CD8-positive, alpha-beta memory T cell (primary cell): ENCODE data around the gene CDC42EP1. TPM values are rescaled to one million over a fixed set of nuclear protein-coding genes. Genes with fewer than 3 reads are reported as not detected.

Experiments
- CTCF ChIA-PET: fragments of 350-600 bp; sonication (Branson Sonifier 250); formaldehyde crosslinking; loops from one replicate; lab custom pipeline; 2021; ENCODE audit warnings: antibody characterized with exemption; lab: Charles Lee
- POLR2A ChIA-PET: fragments of 350-600 bp; sonication (Branson Sonifier 250); formaldehyde crosslinking; loops from one replicate; lab custom pipeline; 2021; ENCODE audit warnings: antibody characterized with exemption; lab: Charles Lee
- DNase-seq, 5 donors: peaks; one replicate each; pipeline versions ENCODE4 v3.0.0 to v3.0.0-alpha.2; 2020 to 2022; ENCODE audit warnings: mixed read lengths in 1 of 5
- H3K27ac ChIP-seq: one replicate; pipeline ENCODE4 v1.7.0; 2013; ENCODE audit warnings: low read depth, mild to moderate bottlenecking, low read length, moderate library complexity
- H3K27me3 ChIP-seq: 2 replicates; pipeline ENCODE4 v1.7.0; 2013; ENCODE audit warnings: low read length, mild to moderate bottlenecking; ENCODE audit not compliant: insufficient read depth, poor library complexity, severe bottlenecking
- H3K36me3 ChIP-seq: 2 replicates; pipeline ENCODE4 v1.7.0; 2013; ENCODE audit warnings: mild to moderate bottlenecking, low read length, moderate library complexity; ENCODE audit not compliant: insufficient read depth
- H3K4me1 ChIP-seq: 2 replicates; pipeline ENCODE4 v1.7.0; 2013; ENCODE audit warnings: mild to moderate bottlenecking, low read length, moderate library complexity; ENCODE audit not compliant: insufficient read depth
- H3K4me3 ChIP-seq: 2 replicates; pipeline ENCODE4 v1.7.0; 2013; ENCODE audit warnings: mild to moderate bottlenecking, low read length
- H3K9me3 ChIP-seq: 2 replicates; pipeline ENCODE4 v1.7.0; 2013; ENCODE audit warnings: mild to moderate bottlenecking, low read length
- H3K27ac Mint-ChIP-seq, 8 donors: one replicate each; pipeline ENCODE4 v1.8.0; 2020 to 2021; ENCODE audit warnings: mixed read lengths in 8 of 8, mild to moderate bottlenecking in 6 of 8, inconsistent platforms in 3 of 8, moderate library complexity in 3 of 8
- H3K27me3 Mint-ChIP-seq, 2 donors: one replicate each; pipeline ENCODE4 v1.8.0; 2020 to 2021; ENCODE audit warnings: mixed read lengths in 2 of 2, mild to moderate bottlenecking in 1 of 2, moderate library complexity in 1 of 2
- H3K36me3 Mint-ChIP-seq, 3 donors: one replicate each; pipeline ENCODE4 v1.8.0; 2020 to 2021; ENCODE audit warnings: mixed read lengths in 3 of 3, inconsistent platforms in 1 of 3, mild to moderate bottlenecking in 1 of 3
- H3K4me1 Mint-ChIP-seq, 3 donors: one replicate each; pipeline ENCODE4 v1.8.0; 2020 to 2021; ENCODE audit warnings: mixed read lengths in 3 of 3, inconsistent platforms in 1 of 3, mild to moderate bottlenecking in 1 of 3
- H3K4me3 Mint-ChIP-seq, 7 donors: one replicate each; pipeline ENCODE4 v1.8.0; 2020 to 2021; ENCODE audit warnings: mixed read lengths in 7 of 7, mild to moderate bottlenecking in 6 of 7, moderate library complexity in 4 of 7, inconsistent platforms in 2 of 7
- H3K9me3 Mint-ChIP-seq, 5 donors: one replicate each; pipeline ENCODE4 v1.8.0; 2020 to 2022; ENCODE audit warnings: mixed read lengths in 5 of 5, mild to moderate bottlenecking in 3 of 5, moderate library complexity in 2 of 5, inconsistent platforms in 1 of 5
- polyA plus RNA-seq: library from polyadenylated mRNA; unstranded; fragments of 300-500 nt; fragmentation: Illumina TruSeq; gene quantifications from one replicate; pipeline ENCODE4 v1.2.3, GENCODE V29; 2021
- total RNA-seq, 2 experiments: library from RNA; stranded (reverse); gene quantifications; one replicate each; pipeline ENCODE4 v1.2.3, GENCODE V29; 2021

Gene CDC42EP1
- total and polyA plus RNA-seq, 3 experiments from 2014 or later = 0.13 to 0.31 TPM; not detected in 1

GRCh38 chr22:37562049-37562875 is 2.0 kb downstream of the CDC42EP1 start:
- no peaks in the 10 kb centered on the region for H3K9me3 ChIP-seq
- H3K27me3 Mint-ChIP-seq = peaks cover 37 to 57% of the 10 kb centered on the region in 2 donors
- H3K27ac Mint-ChIP-seq = peak overlapping the region in 3 of 8 donors; percentile 23 to 53 (median 36)
- POLR2A ChIA-PET = no interaction called here
- H3K4me3 Mint-ChIP-seq = peak overlapping the region in 6 of 7 donors; percentile 58 to 78 (median 74)
- peaks cover 34% of the 10 kb centered on the region for H3K4me1 ChIP-seq
- H3K9me3 Mint-ChIP-seq = no peaks in the 10 kb centered on the region
- H3K4me1 Mint-ChIP-seq = peaks cover 23 to 43% (median 24%) of the 10 kb centered on the region in 3 donors
- H3K36me3 ChIP-seq = no peaks in the 10 kb centered on the region
- CTCF ChIA-PET = interaction anchor here (0.9 to 10.4 kb wide), 6 partner anchors 8 to 318 kb away, joined by 3 to 315 read pairs (median 8); partner anchors contain the start of genes LGALS2 and RAC2
- H3K27ac ChIP-seq = peak overlapping the region; percentile 57
- DNase-seq = no peak
- H3K4me3 ChIP-seq = peak overlapping the region; percentile 32
- no peaks in the 10 kb centered on the region for H3K36me3 Mint-ChIP-seq
- peaks cover 26% of the 10 kb centered on the region for H3K27me3 ChIP-seq

GRCh38 chr22:37563153-37564081 is 3.1 kb downstream of the CDC42EP1 start:
- H3K36me3 ChIP-seq = no peaks in the 10 kb centered on the region
- Mint-ChIP-seq H3K4me1 (peaks cover 26 to 46% (median 27%) of the 10 kb centered on the region in 3 donors), H3K27me3 (peaks cover 40 to 50% of the 10 kb centered on the region in 2 donors), H3K36me3 (no peaks in the 10 kb centered on the region), H3K27ac (no peak overlapping the region), H3K4me3 (no peak overlapping the region), H3K9me3 (no peaks in the 10 kb centered on the region)
- ChIA-PET CTCF (interaction anchor here (1.2 to 10.4 kb wide), 7 partner anchors 18 to 91 kb away, joined by 3 to 315 read pairs (median 7); no protein-coding TSS in a partner anchor), POLR2A (no interaction called here)
- peaks cover 26% of the 10 kb centered on the region for H3K27me3 ChIP-seq
- no peak for DNase-seq
- no peaks in the 10 kb centered on the region for H3K9me3 ChIP-seq
- no peak overlapping the region for H3K27ac ChIP-seq
- H3K4me3 ChIP-seq = no peak overlapping the region
- peaks cover 40% of the 10 kb centered on the region for H3K4me1 ChIP-seq

GRCh38 chr22:37564111-37564711 is 3.9 kb downstream of the CDC42EP1 start:
- Mint-ChIP-seq H3K4me3 (no peak overlapping the region), H3K4me1 (peaks cover 26 to 46% (median 27%) of the 10 kb centered on the region in 3 donors), H3K27ac (no peak overlapping the region), H3K27me3 (peaks cover 40 to 46% of the 10 kb centered on the region in 2 donors), H3K9me3 (no peaks in the 10 kb centered on the region), H3K36me3 (no peaks in the 10 kb centered on the region)
- H3K36me3 ChIP-seq = no peaks in the 10 kb centered on the region
- H3K27ac ChIP-seq = no peak overlapping the region
- peaks cover 40% of the 10 kb centered on the region for H3K4me1 ChIP-seq
- peaks cover 26% of the 10 kb centered on the region for H3K27me3 ChIP-seq
- DNase-seq = no peak
- ChIA-PET POLR2A (no interaction called here), CTCF (interaction anchor here (1.2 to 10.4 kb wide), 6 partner anchors 19 to 92 kb away, joined by 3 to 315 read pairs (median 14); no protein-coding TSS in a partner anchor)
- H3K9me3 ChIP-seq = no peaks in the 10 kb centered on the region
- H3K4me3 ChIP-seq = no peak overlapping the region

GRCh38 chr22:37565830-37566229 is 5.5 kb downstream of the CDC42EP1 start:
- H3K4me3 Mint-ChIP-seq = peak overlapping the region in 4 of 7 donors; percentile 5 to 74 (median 50)
- H3K4me1 ChIP-seq = peaks cover 39% of the 10 kb centered on the region
- H3K36me3 Mint-ChIP-seq = no peaks in the 10 kb centered on the region
- H3K27me3 ChIP-seq = peaks cover 24% of the 10 kb centered on the region
- no peaks in the 10 kb centered on the region for H3K9me3 Mint-ChIP-seq
- POLR2A ChIA-PET = interaction anchor here (0.9 to 1.1 kb wide), 2 partner anchors 11 to 24 kb away, joined by 3 to 8 read pairs; no protein-coding TSS in a partner anchor
- H3K4me3 ChIP-seq = no peak overlapping the region
- no peaks in the 10 kb centered on the region for H3K36me3 ChIP-seq
- H3K27me3 Mint-ChIP-seq = peaks cover 33 to 41% of the 10 kb centered on the region in 2 donors
- no peak for DNase-seq
- H3K4me1 Mint-ChIP-seq = peaks cover 26 to 41% (median 27%) of the 10 kb centered on the region in 3 donors
- H3K9me3 ChIP-seq = no peaks in the 10 kb centered on the region
- H3K27ac Mint-ChIP-seq = peak overlapping the region in 2 of 8 donors; percentile 35 to 64
- H3K27ac ChIP-seq = no peak overlapping the region
- CTCF ChIA-PET = interaction anchor here (1.4 to 10.4 kb wide), 9 partner anchors 9 to 301 kb away, joined by 3 to 315 read pairs (median 17); partner anchors contain the start of gene LGALS2

GRCh38 chr22:37566329-37566837 is 6.1 kb downstream of the CDC42EP1 start:
- H3K4me3 ChIP-seq = peak overlapping the region; percentile 28

GRCh38 chr22:37566903-37567798 is 6.9 kb downstream of the CDC42EP1 start:
- H3K36me3 Mint-ChIP-seq = no peaks in the 10 kb centered on the region
- peaks cover 19 to 29% (median 20%) of the 10 kb centered on the region in 3 donors for H3K4me1 Mint-ChIP-seq
- ChIA-PET POLR2A (interaction anchor here (0.9 to 1.3 kb wide), 7 partner anchors 10 to 374 kb away, joined by 3 to 8 read pairs (median 3); no protein-coding TSS in a partner anchor), CTCF (interaction anchor here (0.6 to 10.4 kb wide), 37 partner anchors 8 to 515 kb away, joined by 3 to 315 read pairs (median 4); partner anchors contain the start of genes CARD10, KCTD17, LGALS2 and MFNG)
- no peaks in the 10 kb centered on the region for H3K9me3 Mint-ChIP-seq
- H3K27me3 Mint-ChIP-seq = peaks cover 28 to 32% of the 10 kb centered on the region in 2 donors
- H3K27me3 ChIP-seq = peaks cover 11% of the 10 kb centered on the region
- H3K4me3 ChIP-seq = peak overlapping the region; percentile 28
- peak; percentile 82 to 92 (median 88) for DNase-seq
- peak overlapping the region in 6 of 8 donors; percentile 37 to 84 (median 78) for H3K27ac Mint-ChIP-seq
- H3K36me3 ChIP-seq = no peaks in the 10 kb centered on the region
- H3K9me3 ChIP-seq = no peaks in the 10 kb centered on the region
- H3K4me3 Mint-ChIP-seq = peak overlapping the region; percentile 55 to 88 (median 75)
- no peak overlapping the region for H3K27ac ChIP-seq
- peaks cover 26% of the 10 kb centered on the region for H3K4me1 ChIP-seq

More at GRCh38 chr22:37566329-37566837, 6.1 kb downstream of the CDC42EP1 start:
- Histone ChIP-seq H3K27ac (no peak overlapping the region), H3K27me3 (peaks cover 19% of the 10 kb centered on the region), H3K9me3 (no peaks in the 10 kb centered on the region), H3K36me3 (no peaks in the 10 kb centered on the region), H3K4me1 (peaks cover 33% of the 10 kb centered on the region)
- DNase-seq = peak; percentile 32 to 57 (median 52)
- Mint-ChIP-seq H3K27me3 (peaks cover 32 to 37% of the 10 kb centered on the region in 2 donors), H3K9me3 (no peaks in the 10 kb centered on the region), H3K27ac (peak overlapping the region in 1 of 8 donors; percentile 34), H3K4me3 (peak overlapping the region in 6 of 7 donors; percentile 40 to 75 (median 67)), H3K4me1 (peaks cover 24 to 37% (median 27%) of the 10 kb centered on the region in 3 donors), H3K36me3 (no peaks in the 10 kb centered on the region)
- ChIA-PET POLR2A (interaction anchor here (0.9 to 1.3 kb wide), 3 partner anchors 10 to 82 kb away, joined by 3 to 8 read pairs (median 3); no protein-coding TSS in a partner anchor), CTCF (interaction anchor here (0.9 to 10.4 kb wide), 22 partner anchors 9 to 515 kb away, joined by 3 to 315 read pairs (median 6); partner anchors contain the start of genes CARD10, KCTD17 and LGALS2)
